Effector CD4-positive, alpha-beta T cell (primary cell): ENCODE measurements around the gene BPIFB6.
"Not testable (repeated sequence)": the region's sequence is repeated elsewhere in the genome, so short reads cannot be mapped to it uniquely, and the experiment has no call there.

Source experiments
- DNase-seq: peaks from one replicate; pipeline ENCODE4 v3.0.0-alpha.2; 2020

BPIFB6 gene

GRCh38 chr20:33030569-33030968 lies 879 bp upstream of the BPIFB6 start:
- DNase-seq: no peak

- DNase-seq: no peak
Observed at GRCh38 chr20:33032555-33032954, 1.1 kb downstream of the BPIFB6 start.

GRCh38 chr20:33033381-33033780 lies 1.9 kb downstream of the BPIFB6 start:
- no peak for DNase-seq

GRCh38 chr20:33034115-33034514 lies 2.7 kb downstream of the BPIFB6 start:
- DNase-seq: no peak

GRCh38 chr20:33034901-33035492 lies 3.5 kb downstream of the BPIFB6 start:
- no peak for DNase-seq

GRCh38 chr20:33037456-33037855 lies 6.0 kb downstream of the BPIFB6 start:
- no peak for DNase-seq

GRCh38 chr20:33038243-33038642 lies 6.8 kb downstream of the BPIFB6 start:
- DNase-seq: no peak

- no peak for DNase-seq
Observed at GRCh38 chr20:33042430-33042829, 11.0 kb downstream of the BPIFB6 start.

GRCh38 chr20:33042983-33043730 lies 11.7 kb downstream of the BPIFB6 start:
- DNase-seq: no peak

- DNase-seq: no peak
Observed at GRCh38 chr20:33043731-33044181, 12.3 kb downstream of the BPIFB6 start.

- not testable (repeated sequence) for DNase-seq
Observed at GRCh38 chr20:33045129-33045721, 13.8 kb downstream of the BPIFB6 start.

GRCh38 chr20:33046412-33046811 lies 15.0 kb downstream of the BPIFB6 start:
- DNase-seq: no peak

GRCh38 chr20:33051333-33051732 lies 19.9 kb downstream of the BPIFB6 start:
- DNase-seq: no peak

GRCh38 chr20:33053291-33054106 lies 22.1 kb downstream of the BPIFB6 start, which contains the start of gene BPIFB3:
Gene BPIFB3 (plus strand): TSS chr20:33053903. CDS start chr20:33055436, 1,533 bp downstream.
- no peak for DNase-seq

- DNase-seq: no peak
Observed at GRCh38 chr20:33054381-33054780, 22.9 kb downstream of the BPIFB6 start.

- DNase-seq: no peak
Observed at GRCh38 chr20:33054791-33055190, 23.3 kb downstream of the BPIFB6 start.

- no peak for DNase-seq
Observed at GRCh38 chr20:33059136-33059535, 27.7 kb downstream of the BPIFB6 start.

- DNase-seq: no peak
Observed at GRCh38 chr20:33059741-33060390, 28.4 kb downstream of the BPIFB6 start.

GRCh38 chr20:33061658-33062028 lies 30.2 kb downstream of the BPIFB6 start:
- DNase-seq: no peak

GRCh38 chr20:33062105-33062824 lies 30.8 kb downstream of the BPIFB6 start:
- no peak for DNase-seq

GRCh38 chr20:33062825-33063149 lies 31.3 kb downstream of the BPIFB6 start:
- DNase-seq: no peak

GRCh38 chr20:33063271-33063670 lies 31.8 kb downstream of the BPIFB6 start:
- DNase-seq: no peak
